Fibroblast of mammary gland (primary cell): ENCODE results near the gene NR1D1.

Experiments used
- DNase-seq: peaks from one replicate; pipeline ENCODE4 v3.0.0-alpha.2; 2010; ENCODE audit warnings: low read depth
- H3K4me3 ChIP-seq: 2 replicates; pipeline ENCODE4 v1.5.1; 2011; ENCODE audit warnings: low read depth, mild to moderate bottlenecking, low read length, moderate library complexity; ENCODE audit not compliant: control insufficient read depth
- TF ChIP-seq, protein P1 (sequence below): conservative IDR thresholded peaks from 2 replicates; pipeline ENCODE4 v1.5.1; 2011; ENCODE audit warnings: low read depth, low read length, inconsistent platforms; ENCODE audit not compliant: control insufficient read depth, insufficient read depth

Gene NR1D1

DNA sequence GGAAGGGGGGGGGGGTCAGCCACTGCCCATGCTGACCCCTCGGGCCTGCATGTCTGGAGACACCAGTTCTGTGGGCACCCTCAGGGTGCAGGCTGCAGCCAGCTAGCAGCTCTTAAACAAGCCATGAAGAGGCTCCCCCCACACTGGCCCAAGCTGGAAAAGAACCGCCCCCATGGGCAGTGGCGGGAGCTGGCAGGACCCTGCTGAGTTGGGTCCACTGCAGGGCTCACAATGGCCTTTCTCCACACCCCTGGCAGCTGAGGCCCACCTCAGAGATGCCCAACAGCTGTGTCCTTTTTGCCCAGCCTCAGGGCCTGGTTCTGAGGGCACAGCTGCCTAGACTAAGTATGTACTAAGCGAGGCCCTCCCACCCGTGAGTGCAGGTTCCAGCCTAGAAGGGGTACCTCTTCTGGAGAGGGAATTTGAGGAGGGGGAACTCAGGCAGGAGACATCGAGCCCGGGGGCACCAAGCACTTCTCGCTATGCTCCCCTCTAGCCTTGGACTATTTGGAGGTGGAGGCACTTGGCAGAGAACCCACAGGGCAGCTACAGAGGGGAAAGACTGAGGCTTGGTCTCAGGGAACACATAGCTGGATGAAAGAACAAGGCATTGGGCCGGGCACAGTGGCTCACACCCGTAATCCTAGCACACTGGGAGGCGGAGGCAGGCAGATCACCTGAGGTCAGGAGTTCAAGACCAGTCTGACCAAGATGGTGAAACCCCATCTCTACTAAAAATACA, 34.4 kb downstream of the NR1D1 start:
- DNase-seq = no peak
- TF ChIP-seq, protein P1, sequence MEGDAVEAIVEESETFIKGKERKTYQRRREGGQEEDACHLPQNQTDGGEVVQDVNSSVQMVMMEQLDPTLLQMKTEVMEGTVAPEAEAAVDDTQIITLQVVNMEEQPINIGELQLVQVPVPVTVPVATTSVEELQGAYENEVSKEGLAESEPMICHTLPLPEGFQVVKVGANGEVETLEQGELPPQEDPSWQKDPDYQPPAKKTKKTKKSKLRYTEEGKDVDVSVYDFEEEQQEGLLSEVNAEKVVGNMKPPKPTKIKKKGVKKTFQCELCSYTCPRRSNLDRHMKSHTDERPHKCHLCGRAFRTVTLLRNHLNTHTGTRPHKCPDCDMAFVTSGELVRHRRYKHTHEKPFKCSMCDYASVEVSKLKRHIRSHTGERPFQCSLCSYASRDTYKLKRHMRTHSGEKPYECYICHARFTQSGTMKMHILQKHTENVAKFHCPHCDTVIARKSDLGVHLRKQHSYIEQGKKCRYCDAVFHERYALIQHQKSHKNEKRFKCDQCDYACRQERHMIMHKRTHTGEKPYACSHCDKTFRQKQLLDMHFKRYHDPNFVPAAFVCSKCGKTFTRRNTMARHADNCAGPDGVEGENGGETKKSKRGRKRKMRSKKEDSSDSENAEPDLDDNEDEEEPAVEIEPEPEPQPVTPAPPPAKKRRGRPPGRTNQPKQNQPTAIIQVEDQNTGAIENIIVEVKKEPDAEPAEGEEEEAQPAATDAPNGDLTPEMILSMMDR = no peak
- H3K4me3 ChIP-seq = no peak overlapping the region

DNA sequence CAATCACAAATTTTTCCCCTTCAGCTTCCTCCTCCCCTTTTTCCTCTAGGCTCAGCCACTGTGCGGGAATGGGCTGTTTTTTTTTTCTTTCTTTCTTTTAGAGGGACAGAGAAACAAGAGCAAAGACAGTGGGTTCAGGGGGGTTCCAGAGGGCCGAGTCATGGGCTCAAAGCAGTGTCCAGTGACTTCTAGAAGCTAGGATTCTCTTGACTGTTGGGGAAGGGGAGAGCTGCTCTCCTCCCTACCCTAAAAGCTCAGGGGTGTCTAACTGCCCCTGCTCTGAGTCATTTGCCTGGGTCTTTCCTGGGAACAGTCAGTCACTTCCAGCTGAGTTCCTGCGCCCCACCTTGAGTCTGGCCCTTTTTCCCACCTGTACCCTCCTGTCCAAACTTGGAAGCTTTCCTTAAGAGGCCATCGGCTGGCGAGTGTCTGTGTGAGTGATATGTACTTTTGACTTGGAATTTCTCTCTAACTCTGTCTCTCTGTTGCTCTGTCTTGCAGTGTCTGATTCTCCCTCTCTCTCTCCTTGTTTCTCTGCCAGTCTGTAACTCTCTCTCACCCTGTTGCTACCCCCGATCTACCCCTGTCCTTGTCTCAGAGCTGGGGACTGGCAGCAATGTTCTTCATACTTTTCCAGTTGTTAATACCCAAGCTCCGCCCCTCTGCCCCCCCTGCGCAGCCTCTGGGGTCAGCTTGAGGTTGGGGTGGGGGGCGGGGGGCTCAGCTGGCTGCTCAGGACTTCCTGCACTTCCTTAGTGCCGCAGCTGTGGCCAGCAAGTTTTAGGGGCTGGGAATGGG, 35.2 kb downstream of the NR1D1 start:
- TF ChIP-seq, protein P1 = no peak
- H3K4me3 ChIP-seq = peak overlapping the region; percentile 87
- peak; percentile 51 for DNase-seq

DNA sequence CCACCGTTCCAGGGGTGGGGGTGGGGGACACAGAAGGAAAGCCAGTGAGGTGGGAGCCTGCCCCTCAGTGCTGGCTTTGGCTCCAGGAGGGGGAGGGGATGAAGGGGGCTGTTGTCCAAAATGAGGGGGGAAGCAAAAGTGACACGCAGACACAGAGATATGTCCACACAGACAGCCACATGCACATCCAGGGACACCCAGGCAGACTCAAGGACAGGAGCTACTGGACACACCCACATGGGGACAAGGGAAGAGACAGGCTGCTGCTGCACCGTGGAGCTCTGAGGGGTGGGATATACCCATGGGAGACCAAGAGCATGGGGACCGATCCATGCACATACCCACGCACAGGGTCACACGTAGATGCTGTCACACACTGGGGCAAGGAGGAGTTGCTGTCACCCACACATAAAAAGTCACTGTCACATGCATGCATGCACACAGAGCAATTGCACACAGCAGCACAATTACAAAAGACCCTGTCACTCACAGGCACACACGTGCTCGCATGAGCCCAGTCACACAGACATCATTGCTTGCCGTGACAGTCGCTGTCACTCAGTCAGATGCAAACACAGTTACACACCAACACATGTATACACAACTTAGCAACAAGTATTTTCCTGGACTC, 36.4 kb downstream of the NR1D1 start:
- no peak for DNase-seq
- TF ChIP-seq, protein P1 = no peak
- peak overlapping the region; percentile 87 for H3K4me3 ChIP-seq

DNA sequence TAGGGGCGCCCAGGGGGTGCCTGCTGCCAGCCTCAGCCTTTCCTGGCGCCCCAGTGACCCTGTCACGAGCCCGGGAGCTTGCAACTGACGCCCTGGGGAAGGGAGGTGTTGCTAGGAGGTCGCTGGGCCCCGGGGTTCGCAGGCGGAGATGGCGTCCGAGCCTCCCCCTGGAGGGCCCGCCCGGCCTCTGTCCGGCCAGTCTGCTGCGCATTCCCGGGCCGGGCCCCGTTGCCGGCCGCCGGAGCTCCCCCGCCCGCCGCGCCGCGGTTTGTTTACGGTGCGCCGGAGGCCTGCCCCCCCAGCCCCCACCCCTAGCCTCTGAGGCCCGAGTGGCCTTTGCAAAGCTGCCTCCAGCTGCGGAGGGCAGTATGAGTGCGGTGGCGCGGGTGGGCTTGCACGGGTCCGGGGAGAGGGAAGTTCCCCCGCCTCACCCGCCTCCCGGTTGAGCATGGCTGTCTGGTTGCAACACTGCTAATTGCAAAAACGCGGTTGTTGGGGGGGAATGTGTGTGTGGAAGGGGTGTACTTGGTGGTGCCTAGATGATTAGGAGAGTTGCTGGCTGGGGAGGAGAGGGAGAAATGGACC, 37.1 kb downstream of the NR1D1 start:
- H3K4me3 ChIP-seq = peak overlapping the region; percentile 87
- TF ChIP-seq, protein P1 = no peak
- no peak for DNase-seq

DNA sequence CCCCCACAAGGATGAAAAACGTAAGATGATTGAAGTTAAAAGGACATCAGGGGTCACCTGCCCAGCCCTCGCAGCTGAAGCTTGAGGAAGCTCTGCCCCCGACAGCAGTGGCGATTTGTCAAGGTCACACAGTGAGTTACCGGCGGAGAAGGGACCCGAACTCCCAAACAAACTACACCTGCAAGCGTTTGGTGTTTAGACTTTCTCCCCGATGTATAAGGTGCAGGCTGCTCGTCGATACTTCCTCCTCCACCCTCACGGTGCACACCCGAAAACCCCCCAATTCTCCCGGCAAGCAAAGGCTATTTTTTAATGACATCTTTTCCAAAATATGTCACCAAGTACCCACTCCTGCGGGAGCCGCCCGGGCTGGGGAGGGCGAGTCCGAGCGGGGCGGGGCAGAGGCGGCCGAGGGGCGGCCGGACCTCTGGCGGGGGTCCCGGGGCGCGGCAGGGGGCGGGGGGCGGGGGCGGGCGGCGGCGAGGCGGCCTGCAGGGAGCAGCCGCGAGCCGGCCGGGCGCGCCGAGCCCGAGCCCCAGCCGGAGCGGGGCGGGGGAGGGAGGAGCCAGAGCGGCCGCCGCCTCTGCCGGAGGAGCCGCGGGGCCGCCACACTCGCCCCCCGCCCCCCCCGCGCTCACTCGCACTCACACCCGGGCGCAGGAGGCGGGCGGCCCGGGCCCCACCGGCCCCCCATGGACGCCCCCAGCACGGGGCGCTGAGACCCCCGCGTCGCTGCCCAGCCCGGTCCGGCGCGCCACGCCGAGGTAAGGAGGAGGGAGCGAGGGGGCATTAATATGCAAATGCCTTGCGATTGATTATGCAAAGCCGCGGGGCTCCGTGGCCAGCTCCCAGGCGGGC, 37.8 kb downstream of the NR1D1 start, which contains the start of gene THRA:
TSS of gene THRA (plus strand) at position 637 of the 858 bp plus-strand sequence. CDS start 11,524 bp downstream, outside the sequence.
- DNase-seq = no peak
- TF ChIP-seq, protein P1 = no peak
- peak within 1 kb of the TSS; percentile 87 for H3K4me3 ChIP-seq
